Endometrium (tissue), 2 donors: Measurements from ENCODE around the gene PDCL2.

Source experiments
- FAIRE-seq: peaks from 2 replicates; lab custom pipeline; 2012; peaks lifted over from hg19 to GRCh38; lab: Jason Lieb, UNC
- donor health status: control.
- donor health status: control.

PDCL2 gene

DNA sequence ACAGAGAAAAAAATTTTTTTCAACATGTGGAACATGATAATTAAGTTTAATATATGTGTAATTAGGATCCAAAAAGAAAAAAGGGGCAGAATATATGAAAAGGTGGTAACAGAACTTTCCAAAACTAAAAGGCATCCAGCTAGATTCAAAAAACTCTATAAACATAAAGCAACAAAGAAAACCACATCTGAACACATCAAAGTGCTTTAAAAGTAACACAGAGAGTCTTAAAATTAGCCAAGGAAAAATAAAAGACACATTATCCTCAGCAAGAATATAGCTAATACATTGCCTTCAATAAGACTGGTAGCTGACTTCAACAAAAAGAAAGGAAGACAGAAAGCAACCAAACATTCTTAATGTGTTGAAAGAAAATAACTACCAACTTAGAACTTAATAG is 53.5 kb downstream of the PDCL2 start:
- FAIRE-seq: no peak

DNA sequence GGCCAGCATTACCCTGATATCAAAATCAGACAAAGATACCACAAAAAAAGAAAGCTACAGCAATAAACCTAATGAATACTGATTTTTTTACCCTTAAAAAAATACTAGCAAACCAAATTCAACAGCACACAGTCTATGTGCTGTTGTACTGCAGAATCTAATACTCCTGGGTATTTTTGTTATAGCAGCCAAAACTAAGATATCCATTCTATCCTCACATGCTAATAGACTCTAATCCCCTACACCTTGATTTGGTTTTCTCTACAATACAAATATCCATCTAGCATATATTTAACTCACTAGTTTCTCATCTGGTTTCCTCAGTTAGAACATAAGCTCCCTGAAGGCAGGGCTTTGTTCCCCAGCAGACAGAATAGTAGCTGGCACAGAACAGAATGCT is 57.7 kb downstream of the PDCL2 start:
- no peak for FAIRE-seq

DNA sequence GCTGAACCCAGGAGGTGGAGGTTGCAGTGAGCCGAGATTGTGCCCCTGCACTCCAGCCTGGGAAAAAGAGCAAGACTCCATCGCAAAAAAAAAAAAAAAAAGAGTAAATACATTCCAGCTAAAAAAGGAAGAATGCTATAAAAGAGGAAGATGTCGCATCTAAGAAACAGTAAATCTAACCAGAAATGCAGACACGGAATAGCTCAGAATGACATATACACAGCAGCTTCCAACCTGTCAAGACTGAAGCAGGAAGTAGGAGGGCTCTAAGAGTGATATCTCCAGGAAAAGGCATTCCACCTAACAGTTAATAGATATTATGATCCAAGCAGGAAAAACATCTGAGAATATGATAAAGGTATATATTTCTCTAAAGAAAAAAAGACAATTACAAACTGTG is 61.4 kb downstream of the PDCL2 start:
- no peak for FAIRE-seq

- FAIRE-seq: no peak
Observed at GRCh38 chr4:55530167-55530566, 61.9 kb downstream of the PDCL2 start.

- no peak for FAIRE-seq
Observed at GRCh38 chr4:55528491-55528890, 63.6 kb downstream of the PDCL2 start.

DNA sequence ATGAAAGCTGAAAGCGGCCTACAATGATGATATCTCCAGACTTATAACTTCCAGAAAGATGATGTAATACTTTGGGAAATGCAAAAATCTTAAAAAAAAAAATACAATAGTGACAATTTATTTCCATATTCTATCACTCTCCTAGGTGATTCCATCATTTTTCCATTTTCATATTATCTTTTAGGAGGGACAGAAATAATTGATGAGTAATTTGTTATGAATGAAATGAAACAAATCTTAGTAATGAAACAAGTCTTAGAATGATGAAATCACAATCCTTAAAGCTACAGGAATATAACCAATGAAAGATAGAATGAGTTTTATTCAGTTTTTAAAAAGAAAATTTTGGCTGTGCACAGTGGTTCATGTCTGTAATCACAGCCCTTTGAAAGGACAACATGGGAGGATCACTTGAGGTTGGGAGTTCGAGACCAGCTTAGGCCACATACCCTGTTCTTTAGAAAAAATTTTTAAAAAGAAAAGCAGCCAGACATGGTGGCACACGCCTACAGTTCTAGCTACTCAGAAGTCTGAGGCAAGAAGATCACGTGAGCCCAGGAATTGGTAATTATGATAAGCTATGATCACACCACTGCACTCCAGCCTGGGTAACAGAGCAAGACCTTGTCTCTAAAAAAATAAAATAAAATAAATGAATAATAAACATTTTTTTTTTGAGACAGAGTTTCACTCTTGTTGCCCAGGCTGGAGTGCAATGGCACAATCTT is 67.0 kb downstream of the PDCL2 start:
- no peak for FAIRE-seq

GRCh38 chr4:55518442-55518841 is 73.6 kb downstream of the PDCL2 start:
- no peak for FAIRE-seq

GRCh38 chr4:55517526-55518229 is 74.4 kb downstream of the PDCL2 start:
- FAIRE-seq: no peak

- no peak for FAIRE-seq
Observed at GRCh38 chr4:55512922-55513571, 79.0 kb downstream of the PDCL2 start.

DNA sequence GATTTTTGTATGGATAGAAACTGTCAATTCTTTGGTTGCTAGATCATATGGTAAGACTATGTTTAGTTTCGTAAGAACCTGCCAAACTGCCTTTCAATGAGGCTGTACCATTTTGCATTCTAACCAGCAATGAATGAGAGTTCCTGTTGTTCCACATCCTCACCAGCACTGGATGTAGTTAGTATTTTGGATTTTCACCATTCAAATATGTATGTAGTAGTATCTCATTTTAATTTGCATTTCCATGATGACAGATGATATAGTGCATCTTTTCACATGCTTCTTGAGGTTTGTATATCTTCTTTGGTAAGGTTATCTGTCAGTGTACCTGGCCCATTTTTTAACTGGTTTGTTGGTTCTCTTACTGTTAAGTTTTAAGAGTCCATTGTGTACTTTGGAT is 80.0 kb downstream of the PDCL2 start:
- FAIRE-seq: no peak

DNA sequence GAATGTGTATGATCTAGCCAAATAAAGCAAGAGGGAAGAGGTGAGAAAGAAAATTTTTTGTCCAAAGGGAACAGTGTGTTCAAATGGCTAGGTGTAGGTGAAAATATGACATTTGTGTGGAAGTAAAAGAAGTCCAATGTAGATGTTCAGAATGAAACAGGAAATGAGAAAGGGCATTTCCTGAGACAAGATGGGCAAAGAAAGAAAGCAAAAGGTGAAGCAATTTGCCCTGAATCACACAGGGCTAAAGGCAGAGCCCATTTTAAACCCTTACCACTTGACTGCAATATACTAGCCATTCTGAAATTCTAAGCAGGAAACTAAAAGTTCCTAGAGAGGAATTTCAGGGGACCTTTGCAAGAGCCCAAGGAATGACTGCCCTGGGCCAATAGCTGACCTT is 81.4 kb downstream of the PDCL2 start:
- FAIRE-seq: no peak

DNA sequence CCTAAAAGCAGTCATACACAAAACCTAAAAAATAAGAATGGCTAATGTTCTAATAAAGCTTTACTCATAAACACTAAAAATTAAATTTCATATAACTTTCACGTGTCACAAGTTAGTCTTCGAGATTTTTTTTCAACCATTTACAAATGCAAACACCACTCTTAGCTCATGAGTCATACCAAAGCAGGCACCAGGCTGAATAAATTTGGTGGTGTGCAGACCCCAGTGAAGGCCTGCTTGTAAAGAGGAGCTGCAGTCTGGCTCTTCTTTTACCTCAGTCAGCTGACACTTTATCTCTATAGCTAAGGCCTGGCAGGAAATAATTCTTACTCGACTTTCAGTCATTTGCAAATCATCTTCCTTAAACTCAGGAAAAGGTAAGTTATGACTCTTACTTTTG is 82.8 kb downstream of the PDCL2 start:
- no peak for FAIRE-seq

DNA sequence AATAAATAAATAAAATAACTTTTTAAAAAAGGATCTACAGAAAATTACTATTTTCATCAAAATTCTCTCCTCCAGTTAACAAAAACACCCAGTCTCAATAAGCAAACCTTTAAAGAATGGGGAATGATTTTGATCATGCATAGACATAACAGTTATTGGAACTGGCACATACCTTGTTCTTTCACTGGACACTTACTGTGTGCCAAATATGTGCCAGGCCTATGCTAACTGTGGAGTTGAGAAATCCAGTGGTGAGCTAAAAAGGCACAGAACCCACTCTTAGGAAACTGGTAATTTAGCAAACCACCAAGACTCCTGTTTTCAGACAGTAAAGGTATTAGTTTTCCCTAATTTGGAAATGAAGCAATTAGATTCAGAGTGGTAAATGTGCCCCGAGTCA is 84.4 kb downstream of the PDCL2 start:
- no peak for FAIRE-seq
